ENCODE measurements around the gene MYH14.
"Not testable (repeated sequence)": the region's sequence is repeated elsewhere in the genome, so short reads cannot be mapped to it uniquely, and the experiment has no call there.

The MYH14 gene

DNA sequence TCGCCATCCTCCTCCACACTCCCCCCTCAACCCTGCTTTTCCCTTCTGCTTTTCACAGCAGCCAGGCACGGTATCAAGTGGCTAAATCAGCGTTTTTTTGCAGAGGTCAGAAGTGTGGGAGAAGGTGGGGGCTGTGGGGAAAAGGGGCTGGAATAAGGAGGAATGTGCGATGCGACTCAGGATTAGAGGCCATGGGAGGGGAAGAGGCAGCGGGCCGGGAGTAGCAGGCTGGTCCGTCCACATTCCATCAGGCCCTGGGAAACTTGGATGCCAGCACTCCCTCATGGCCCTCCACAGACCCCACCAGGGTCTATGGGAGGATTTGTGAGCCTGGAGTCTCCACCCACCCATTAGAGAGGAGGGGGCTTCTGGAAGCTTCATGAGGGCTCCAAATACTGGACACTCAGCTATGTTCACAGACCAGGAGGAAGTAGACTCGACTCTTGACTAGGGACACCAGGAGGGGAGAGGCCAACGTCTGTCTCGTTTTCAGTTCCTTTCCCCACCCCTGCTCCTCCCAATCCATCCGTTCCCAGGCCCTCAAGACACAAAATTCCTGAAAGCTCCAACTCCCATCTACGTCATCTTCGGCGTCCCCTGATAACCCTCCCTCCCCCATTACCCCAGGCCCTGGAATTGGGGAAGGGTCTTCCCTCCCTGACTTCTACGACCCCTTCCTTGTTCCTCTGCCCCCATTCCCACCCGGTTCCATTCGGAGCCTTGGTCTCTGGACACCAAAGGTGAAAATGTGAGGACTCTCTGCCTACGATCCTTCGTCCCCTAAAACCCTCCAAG is 129.0 kb downstream of the MYH14 start:
- Histone ChIP-seq H3K9me3 (ENCODE audit: insufficient read depth, low read length) (no peaks in the 10 kb centered on the region), H3K27me3 (ENCODE audit: insufficient read depth, insufficient read length) (no peaks in the 10 kb centered on the region), H3K9ac (ENCODE audit: insufficient read length, low read depth) (peak overlapping the region; percentile 92), H3K36me3 (ENCODE audit: insufficient read depth, insufficient read length, low read length) (no peaks in the 10 kb centered on the region), H3K4me1 (ENCODE audit: insufficient read depth, insufficient read length) (peaks cover 9% of the 10 kb centered on the region), H3K4me3 (ENCODE audit: insufficient read length, low read depth) (peak overlapping the region; percentile 83)
- no peak for DNase-seq (ENCODE audit: low read depth, low spot score)
- TF ChIP-seq ZNF274 (IDR thresholded peaks at IDR 0.05; ENCODE audit: low read depth, low read length): no peak
- TF ChIP-seq SUZ12 (IDR thresholded peaks at IDR 0.05; ENCODE audit: extremely low read depth, insufficient read depth, insufficient read length): no peak
- no peak for TF ChIP-seq YY1 (IDR thresholded peaks at IDR 0.05; ENCODE audit: insufficient read depth, insufficient read length)

DNA sequence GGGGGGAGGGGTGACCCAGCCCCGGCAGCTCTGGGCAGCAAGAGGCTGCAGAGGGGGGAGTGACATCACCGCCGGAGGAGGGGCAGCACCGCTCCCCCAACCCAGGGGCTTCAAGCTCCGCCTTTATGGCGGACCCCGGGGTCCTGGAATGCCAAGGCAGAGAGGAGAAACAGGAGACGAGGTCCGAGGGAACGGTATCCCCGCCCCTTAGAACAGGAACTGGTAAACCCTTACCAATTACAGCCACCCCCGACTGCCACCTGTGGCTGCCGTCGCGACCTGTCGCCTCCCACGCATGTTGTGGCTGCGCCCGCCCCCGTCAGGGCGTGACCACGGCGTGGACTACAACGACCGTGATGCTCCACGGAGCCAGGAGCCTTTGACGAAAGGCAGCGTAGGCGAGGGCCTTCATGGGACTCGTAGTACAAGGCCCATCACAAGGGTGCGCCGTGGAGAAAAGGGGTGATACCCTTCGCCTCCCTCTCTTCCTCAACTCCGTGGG is 129.9 kb downstream of the MYH14 start:
- no peak for DNase-seq (ENCODE audit: low read depth, low spot score)
- TF ChIP-seq YY1 (IDR thresholded peaks at IDR 0.05; ENCODE audit: insufficient read depth, insufficient read length) (no peak), ZNF274 (IDR thresholded peaks at IDR 0.05; ENCODE audit: low read depth, low read length) (no peak), SUZ12 (IDR thresholded peaks at IDR 0.05; ENCODE audit: extremely low read depth, insufficient read depth, insufficient read length) (no peak)
- H3K9ac ChIP-seq (ENCODE audit: insufficient read length, low read depth): peak overlapping the region; percentile 92
- no peaks in the 10 kb centered on the region for H3K27me3 ChIP-seq (ENCODE audit: insufficient read depth, insufficient read length)
- H3K4me3 ChIP-seq (ENCODE audit: insufficient read length, low read depth): peak overlapping the region; percentile 83
- peaks cover 4% of the 10 kb centered on the region for H3K36me3 ChIP-seq (ENCODE audit: insufficient read depth, insufficient read length, low read length)
- peaks cover 9% of the 10 kb centered on the region for H3K4me1 ChIP-seq (ENCODE audit: insufficient read depth, insufficient read length)
- H3K9me3 ChIP-seq (ENCODE audit: insufficient read depth, low read length): no peaks in the 10 kb centered on the region

DNA sequence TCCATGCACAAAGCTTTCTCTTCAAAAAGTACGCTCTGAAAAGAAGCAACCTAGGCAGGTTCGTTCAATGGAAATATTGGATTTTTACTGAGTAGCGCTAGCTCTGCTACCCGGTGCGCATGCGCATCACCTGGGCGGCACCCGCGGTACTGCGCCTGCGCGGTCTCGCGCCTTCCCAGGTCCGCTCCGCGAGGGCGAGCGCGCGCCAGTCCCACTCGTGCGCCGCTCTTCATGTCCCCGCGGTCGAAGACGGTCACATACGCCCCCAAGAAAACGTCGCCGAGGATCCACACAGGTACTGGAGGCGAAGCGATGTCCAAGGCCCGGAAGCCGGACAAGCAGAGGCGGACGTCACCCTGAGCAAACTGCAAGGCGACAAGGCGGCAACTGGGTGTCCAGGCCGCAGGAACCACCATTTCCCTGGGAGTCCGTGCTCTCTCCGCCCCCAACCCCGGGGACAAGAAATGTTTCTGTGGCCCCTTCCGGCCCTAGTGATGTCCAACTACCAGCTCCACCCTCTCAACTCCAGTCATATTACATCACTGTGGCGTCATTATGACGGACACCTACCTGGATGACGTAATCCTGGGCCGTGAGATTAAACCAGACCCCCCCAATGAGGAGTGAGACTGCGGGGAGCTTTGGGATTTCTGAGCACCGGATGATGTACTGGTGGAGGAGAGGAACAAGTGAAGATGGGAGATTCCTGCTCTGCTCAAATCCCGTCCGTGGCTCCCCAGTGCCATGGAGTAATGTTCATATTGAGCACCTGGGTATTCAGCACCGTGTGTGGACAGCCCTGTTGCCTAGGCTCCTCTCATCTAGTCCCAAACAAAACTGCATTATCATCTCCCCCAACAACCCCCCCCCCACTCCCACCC is 130.6 kb downstream of the MYH14 start:
- TF ChIP-seq SUZ12 (IDR thresholded peaks at IDR 0.05; ENCODE audit: extremely low read depth, insufficient read depth, insufficient read length) (no peak), YY1 (IDR thresholded peaks at IDR 0.05; ENCODE audit: insufficient read depth, insufficient read length) (no peak), ZNF274 (IDR thresholded peaks at IDR 0.05; ENCODE audit: low read depth, low read length) (no peak)
- Histone ChIP-seq H3K4me3 (ENCODE audit: insufficient read length, low read depth) (peak overlapping the region; percentile 83), H3K9me3 (ENCODE audit: insufficient read depth, low read length) (no peaks in the 10 kb centered on the region), H3K36me3 (ENCODE audit: insufficient read depth, insufficient read length, low read length) (peaks cover 7% of the 10 kb centered on the region), H3K27me3 (ENCODE audit: insufficient read depth, insufficient read length) (no peaks in the 10 kb centered on the region), H3K4me1 (ENCODE audit: insufficient read depth, insufficient read length) (peaks cover 9% of the 10 kb centered on the region), H3K9ac (ENCODE audit: insufficient read length, low read depth) (peak overlapping the region; percentile 92)
- DNase-seq (ENCODE audit: low read depth, low spot score): no peak

GRCh38 chr19:50334741-50335421 is 131.5 kb downstream of the MYH14 start:
- no peak for DNase-seq (ENCODE audit: low read depth, low spot score)
- TF ChIP-seq SUZ12 (IDR thresholded peaks at IDR 0.05; ENCODE audit: extremely low read depth, insufficient read depth, insufficient read length) (no peak), YY1 (IDR thresholded peaks at IDR 0.05; ENCODE audit: insufficient read depth, insufficient read length) (no peak), ZNF274 (IDR thresholded peaks at IDR 0.05; ENCODE audit: low read depth, low read length) (no peak)
- no peaks in the 10 kb centered on the region for H3K9me3 ChIP-seq (ENCODE audit: insufficient read depth, low read length)
- H3K36me3 ChIP-seq (ENCODE audit: insufficient read depth, insufficient read length, low read length): peaks cover 7% of the 10 kb centered on the region
- H3K27me3 ChIP-seq (ENCODE audit: insufficient read depth, insufficient read length): no peaks in the 10 kb centered on the region
- H3K9ac ChIP-seq (ENCODE audit: insufficient read length, low read depth): no peak overlapping the region
- H3K4me3 ChIP-seq (ENCODE audit: insufficient read length, low read depth): no peak overlapping the region
- peaks cover 9% of the 10 kb centered on the region for H3K4me1 ChIP-seq (ENCODE audit: insufficient read depth, insufficient read length)

- not testable (repeated sequence) for H3K9ac ChIP-seq (ENCODE audit: insufficient read length, low read depth); H3K4me1 ChIP-seq (ENCODE audit: insufficient read depth, insufficient read length); H3K9me3 ChIP-seq (ENCODE audit: insufficient read depth, low read length); H3K4me3 ChIP-seq (ENCODE audit: insufficient read length, low read depth); H3K36me3 ChIP-seq (ENCODE audit: insufficient read depth, insufficient read length, low read length); DNase-seq (ENCODE audit: low read depth, low spot score); H3K27me3 ChIP-seq (ENCODE audit: insufficient read depth, insufficient read length)
Measured at GRCh38 chr19:50337031-50337430, 133.6 kb downstream of the MYH14 start.

- Histone ChIP-seq H3K4me3 (ENCODE audit: insufficient read length, low read depth) (no peak overlapping the region), H3K9me3 (ENCODE audit: insufficient read depth, low read length) (peaks cover 8% of the 10 kb centered on the region; the same call in 1 of the 2 replicates), H3K27me3 (ENCODE audit: insufficient read depth, insufficient read length) (no peaks in the 10 kb centered on the region), H3K36me3 (ENCODE audit: insufficient read depth, insufficient read length, low read length) (peaks cover 10% of the 10 kb centered on the region), H3K4me1 (ENCODE audit: insufficient read depth, insufficient read length) (peaks cover 2% of the 10 kb centered on the region), H3K9ac (ENCODE audit: insufficient read length, low read depth) (no peak overlapping the region)
- no peak for DNase-seq (ENCODE audit: low read depth, low spot score)
- TF ChIP-seq SUZ12 (IDR thresholded peaks at IDR 0.05; ENCODE audit: extremely low read depth, insufficient read depth, insufficient read length) (no peak), YY1 (IDR thresholded peaks at IDR 0.05; ENCODE audit: insufficient read depth, insufficient read length) (no peak), ZNF274 (IDR thresholded peaks at IDR 0.05; ENCODE audit: low read depth, low read length) (no peak)
Measured at GRCh38 chr19:50340331-50340730, 136.9 kb downstream of the MYH14 start.

Data from NT2/D1 (cell line).